ENCODE data around the gene BRSK2.

Gene BRSK2

DNA sequence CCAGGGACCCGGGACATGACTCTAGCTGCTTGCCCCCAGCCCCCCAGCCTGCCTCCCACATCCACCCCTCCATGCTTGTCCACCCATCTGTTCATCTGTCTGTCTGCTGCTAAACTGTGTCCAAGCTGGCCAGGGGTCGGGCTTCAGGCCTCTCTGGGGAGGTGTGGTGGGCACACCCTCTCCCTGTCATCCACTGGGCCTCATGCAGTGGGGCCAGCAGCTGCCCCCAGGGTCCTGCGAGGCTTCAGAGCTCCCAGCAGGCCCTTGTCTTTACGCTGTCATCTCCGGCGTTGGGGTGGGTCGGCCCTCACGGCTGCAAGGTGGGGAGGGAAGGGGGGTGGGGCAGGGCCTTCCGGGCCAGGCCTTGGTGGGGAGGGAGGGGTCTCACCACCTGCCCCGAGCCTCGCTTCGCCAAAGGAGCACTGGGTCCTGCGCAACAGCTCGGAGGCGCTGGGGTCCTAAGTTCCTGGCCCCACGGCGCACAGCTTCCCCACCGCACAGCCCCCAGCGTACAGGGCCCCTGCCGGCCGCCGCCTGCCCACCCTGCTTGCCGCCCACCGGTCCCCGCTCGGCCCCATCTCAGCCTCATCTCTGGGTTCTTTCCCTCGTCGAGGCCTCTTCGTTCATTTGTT lies 70.1 kb downstream of the BRSK2 start:
- ChIA-PET CTCF (no interaction called here), POLR2A (no interaction called here)
- H3K36me3 ChIP-seq (ENCODE audit: control insufficient read depth in 2 of 2, insufficient read depth in 1 of 2, low read length in 2 of 2), result peaks cover 0 to 42% of the 10 kb centered on the region in 2 experiments; a peak in 1 of 3 replicates
- H3K4me3 ChIP-seq (ENCODE audit: low read depth, low read length), result no peak overlapping the region
- 0 out of 2 replicates have a peak, but pooled peaks have one; percentile 14 for TF ChIP-seq KLF9 (tag by site-specific recombination; IDR thresholded peaks at IDR 0.05; ENCODE audit: low read depth)
- no peak for TF ChIP-seq ZNF366 (tag by site-specific recombination; conservative IDR thresholded peaks at IDR 0.05)
- TF ChIP-seq ZNF121 (tag by site-specific recombination; IDR thresholded peaks at IDR 0.05), result no peak
- no peaks in the 10 kb centered on the region for H3K4me1 ChIP-seq (ENCODE audit: control insufficient read depth, insufficient read depth, low read length)
- H3K27ac ChIP-seq (ENCODE audit: extremely low read depth, low read depth, low read length), result no peak overlapping the region
- no peaks in the 10 kb centered on the region for H3K9me3 ChIP-seq (ENCODE audit: control insufficient read depth, insufficient read depth, low read depth, low read length)

DNA sequence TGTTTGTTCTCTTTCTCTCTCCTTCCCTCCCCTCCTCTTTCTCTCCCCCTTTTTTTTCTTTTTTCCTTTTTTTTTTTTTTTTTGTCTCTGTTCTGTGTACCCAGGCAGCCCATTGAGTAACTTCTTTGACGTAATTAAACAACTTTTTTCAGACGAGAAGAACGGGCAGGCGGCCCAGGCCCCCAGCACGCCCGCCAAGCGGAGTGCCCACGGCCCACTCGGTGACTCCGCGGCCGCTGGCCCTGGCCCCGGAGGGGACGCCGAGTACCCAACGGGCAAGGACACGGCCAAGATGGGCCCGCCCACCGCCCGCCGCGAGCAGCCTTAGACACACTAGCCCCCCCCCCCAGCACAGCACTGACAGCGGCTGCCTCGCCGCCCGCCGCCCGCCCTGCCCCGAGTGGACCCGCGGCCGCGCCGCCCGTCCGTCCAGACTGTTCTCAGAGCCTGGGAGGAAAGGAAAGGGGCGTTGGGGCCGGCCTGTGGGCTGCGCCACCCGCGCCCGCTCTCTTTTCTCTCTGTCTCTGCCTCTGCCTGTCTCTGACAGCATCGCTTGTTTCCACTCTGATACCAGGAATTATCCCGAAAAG lies 70.8 kb downstream of the BRSK2 start:
- Histone ChIP-seq H3K27ac (ENCODE audit: extremely low read depth, low read depth, low read length) (no peak overlapping the region), H3K9me3 (ENCODE audit: control insufficient read depth, insufficient read depth, low read depth, low read length) (no peaks in the 10 kb centered on the region), H3K4me1 (ENCODE audit: control insufficient read depth, insufficient read depth, low read length) (no peaks in the 10 kb centered on the region), H3K4me3 (ENCODE audit: low read depth, low read length) (no peak overlapping the region), H3K36me3 (ENCODE audit: control insufficient read depth in 2 of 2, insufficient read depth in 1 of 2, low read length in 2 of 2) (peaks cover 0 to 42% of the 10 kb centered on the region in 2 experiments; a peak in 1 of 3 replicates)
- ChIA-PET POLR2A (no interaction called here), CTCF (no interaction called here)
- TF ChIP-seq, protein P1, sequence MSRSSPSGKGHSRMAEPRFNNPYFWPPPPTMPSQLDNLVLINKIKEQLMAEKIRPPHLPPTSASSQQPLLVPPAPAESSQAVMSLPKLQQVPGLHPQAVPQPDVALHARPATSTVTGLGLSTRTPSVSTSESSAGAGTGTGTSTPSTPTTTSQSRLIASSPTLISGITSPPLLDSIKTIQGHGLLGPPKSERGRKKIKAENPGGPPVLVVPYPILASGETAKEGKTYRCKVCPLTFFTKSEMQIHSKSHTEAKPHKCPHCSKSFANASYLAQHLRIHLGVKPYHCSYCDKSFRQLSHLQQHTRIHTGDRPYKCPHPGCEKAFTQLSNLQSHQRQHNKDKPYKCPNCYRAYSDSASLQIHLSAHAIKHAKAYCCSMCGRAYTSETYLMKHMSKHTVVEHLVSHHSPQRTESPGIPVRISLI (tag by site-specific recombination; IDR thresholded peaks at IDR 0.05), result no peak
- TF ChIP-seq ZBTB26 (tag by site-specific recombination; optimal IDR thresholded peaks at IDR 0.05) (no peak), SALL2 (tag by site-specific recombination; IDR thresholded peaks at IDR 0.05; ENCODE audit: borderline replicate concordance) (no peak), ELK4 (IDR thresholded peaks at IDR 0.05; ENCODE audit: borderline replicate concordance, low read depth, low read length) (no peak), KLF1 (tag by site-specific recombination; IDR thresholded peaks at IDR 0.05) (no peak), ZNF560 (tag by site-specific recombination; IDR thresholded peaks at IDR 0.05; ENCODE audit: borderline replicate concordance) (no peak)

DNA sequence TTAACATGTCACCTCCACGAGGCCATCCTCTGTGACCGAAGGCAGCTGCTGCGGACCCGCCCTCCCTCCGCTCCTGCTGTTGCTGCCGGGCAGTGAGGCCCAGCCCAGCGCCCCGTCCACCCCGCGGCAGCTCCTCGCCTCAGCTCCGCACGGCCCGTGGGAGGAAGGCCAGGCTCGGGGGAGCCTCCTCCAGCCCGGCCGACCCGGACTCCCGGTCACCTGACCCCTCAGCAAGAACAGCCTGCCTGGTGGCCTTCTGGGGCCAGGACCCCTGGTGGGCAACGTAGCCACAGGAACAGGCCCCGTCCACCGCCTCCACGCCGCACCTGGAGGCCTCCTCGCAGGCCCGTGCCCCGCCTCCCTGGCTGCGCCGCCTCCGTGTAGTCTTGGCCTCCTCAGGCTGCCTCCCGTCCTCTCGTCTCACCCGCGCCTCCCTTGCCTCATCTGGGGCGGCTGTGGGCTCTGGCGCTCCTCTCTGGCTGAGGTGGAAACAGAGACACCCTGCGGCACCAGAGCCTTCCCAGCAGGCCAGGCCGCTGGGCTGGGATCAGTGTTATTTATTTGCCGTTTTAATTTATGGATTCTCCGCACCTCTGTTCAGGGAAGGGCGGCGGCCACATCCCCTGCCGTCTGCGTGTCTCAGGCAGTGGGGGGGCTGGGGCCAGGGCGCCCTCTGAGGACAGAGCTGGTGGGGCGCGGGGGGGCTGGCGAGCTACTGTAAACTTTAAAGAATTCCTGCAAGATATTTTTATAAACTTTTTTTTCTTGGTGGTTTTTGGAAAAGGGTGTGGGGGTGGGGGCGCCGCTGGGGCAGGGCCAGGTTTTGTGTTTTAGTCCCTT lies 71.5 kb downstream of the BRSK2 start:
- H3K4me1 ChIP-seq (ENCODE audit: control insufficient read depth, insufficient read depth, low read length), result no peaks in the 10 kb centered on the region
- CTCF ChIA-PET, result no interaction called here
- POLR2A ChIA-PET, result no interaction called here
- peaks cover 0 to 38% of the 10 kb centered on the region in 2 experiments; a peak in 1 of 3 replicates for H3K36me3 ChIP-seq (ENCODE audit: control insufficient read depth in 2 of 2, insufficient read depth in 1 of 2, low read length in 2 of 2)
- no peak overlapping the region for H3K27ac ChIP-seq (ENCODE audit: extremely low read depth, low read depth, low read length)
- H3K4me3 ChIP-seq (ENCODE audit: low read depth, low read length), result no peak overlapping the region
- TF ChIP-seq, protein P2, sequence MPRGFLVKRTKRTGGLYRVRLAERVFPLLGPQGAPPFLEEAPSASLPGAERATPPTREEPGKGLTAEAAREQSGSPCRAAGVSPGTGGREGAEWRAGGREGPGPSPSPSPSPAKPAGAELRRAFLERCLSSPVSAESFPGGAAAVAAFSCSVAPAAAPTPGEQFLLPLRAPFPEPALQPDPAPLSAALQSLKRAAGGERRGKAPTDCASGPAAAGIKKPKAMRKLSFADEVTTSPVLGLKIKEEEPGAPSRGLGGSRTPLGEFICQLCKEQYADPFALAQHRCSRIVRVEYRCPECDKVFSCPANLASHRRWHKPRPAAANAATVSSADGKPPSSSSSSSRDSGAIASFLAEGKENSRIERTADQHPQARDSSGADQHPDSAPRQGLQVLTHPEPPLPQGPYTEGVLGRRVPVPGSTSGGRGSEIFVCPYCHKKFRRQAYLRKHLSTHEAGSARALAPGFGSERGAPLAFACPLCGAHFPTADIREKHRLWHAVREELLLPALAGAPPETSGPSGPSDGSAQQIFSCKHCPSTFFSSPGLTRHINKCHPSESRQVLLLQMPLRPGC (tag by site-specific recombination; IDR thresholded peaks at IDR 0.05), result no peak
- TF ChIP-seq SP7 (tag by site-specific recombination; IDR thresholded peaks at IDR 0.05) (no peak), ZNF211 (tag by site-specific recombination; IDR thresholded peaks at IDR 0.05; ENCODE audit: low read depth) (no peak), ZNF621 (tag by site-specific recombination; IDR thresholded peaks at IDR 0.05) (no peak), ZNF202 (tag by site-specific recombination; IDR thresholded peaks at IDR 0.05; ENCODE audit: borderline replicate concordance) (no peak), ZNF785 (tag by site-specific recombination; IDR thresholded peaks at IDR 0.05) (no peak), ZSCAN16 (tag by site-specific recombination; IDR thresholded peaks at IDR 0.05) (no peak), SALL2 (tag by site-specific recombination; IDR thresholded peaks at IDR 0.05; ENCODE audit: borderline replicate concordance) (no peak)
- TF ChIP-seq, protein P3, sequence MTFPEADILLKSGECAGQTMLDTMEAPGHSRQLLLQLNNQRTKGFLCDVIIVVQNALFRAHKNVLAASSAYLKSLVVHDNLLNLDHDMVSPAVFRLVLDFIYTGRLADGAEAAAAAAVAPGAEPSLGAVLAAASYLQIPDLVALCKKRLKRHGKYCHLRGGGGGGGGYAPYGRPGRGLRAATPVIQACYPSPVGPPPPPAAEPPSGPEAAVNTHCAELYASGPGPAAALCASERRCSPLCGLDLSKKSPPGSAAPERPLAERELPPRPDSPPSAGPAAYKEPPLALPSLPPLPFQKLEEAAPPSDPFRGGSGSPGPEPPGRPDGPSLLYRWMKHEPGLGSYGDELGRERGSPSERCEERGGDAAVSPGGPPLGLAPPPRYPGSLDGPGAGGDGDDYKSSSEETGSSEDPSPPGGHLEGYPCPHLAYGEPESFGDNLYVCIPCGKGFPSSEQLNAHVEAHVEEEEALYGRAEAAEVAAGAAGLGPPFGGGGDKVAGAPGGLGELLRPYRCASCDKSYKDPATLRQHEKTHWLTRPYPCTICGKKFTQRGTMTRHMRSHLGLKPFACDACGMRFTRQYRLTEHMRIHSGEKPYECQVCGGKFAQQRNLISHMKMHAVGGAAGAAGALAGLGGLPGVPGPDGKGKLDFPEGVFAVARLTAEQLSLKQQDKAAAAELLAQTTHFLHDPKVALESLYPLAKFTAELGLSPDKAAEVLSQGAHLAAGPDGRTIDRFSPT (tag by site-specific recombination; IDR thresholded peaks at IDR 0.05), result no peak
- no peaks in the 10 kb centered on the region for H3K9me3 ChIP-seq (ENCODE audit: control insufficient read depth, insufficient read depth, low read depth, low read length)

All from HEK293 (cell line).